Breast epithelium (tissue), 4 donors: Measurements from ENCODE around the gene KRT16. TPM values are rescaled to one million over a fixed set of nuclear protein-coding genes. Genes with fewer than 3 reads are reported as not detected.
A peak's percentile ranks its signal among the peaks of the same experiment; 100 is the strongest.
"Not testable (repeated sequence)": the region's sequence is repeated elsewhere in the genome, so short reads cannot be mapped to it uniquely, and the experiment has no call there.

Experiments used
- DNase-seq, 2 donors: peaks; one replicate each; pipeline ENCODE4 v3.0.0-alpha.2; 2019; ENCODE audit warnings: low spot score in 2 of 2
- H3K27ac ChIP-seq, 2 donors: fragments of 200-600 bp; sonication (generic) in 1 of 2; one replicate each; pipeline ENCODE4 v1.5.1; 2016 to 2019; ENCODE audit warnings: mild to moderate bottlenecking in 1 of 2
- H3K27me3 ChIP-seq, 2 donors: fragments of 200-600 bp; sonication (generic) in 1 of 2; one replicate each; pipeline versions ENCODE4 v1.5.1 to v1.6.0; 2017 to 2019; ENCODE audit warnings: control low read depth in 1 of 2, mild to moderate bottlenecking in 1 of 2
- H3K36me3 ChIP-seq: fragments of 200-600 bp; one replicate; pipeline ENCODE4 v1.5.1; 2019
- H3K4me1 ChIP-seq, 2 donors: fragments of 200-600 bp; sonication (generic); one replicate each; pipeline ENCODE4 v1.5.1; 2016 to 2019; ENCODE audit warnings: control low read depth in 1 of 2
- H3K4me3 ChIP-seq, 3 donors: fragments of 200-600 bp; sonication (generic); 1 replicate in 2 of 3; 2 replicates in 1 of 3; pipeline ENCODE4 v1.5.1; 2016 to 2019; ENCODE audit warnings: mild to moderate bottlenecking in 3 of 3, moderate library complexity in 2 of 3
- H3K9me3 ChIP-seq, 2 donors: fragments of 200-600 bp; sonication (generic) in 1 of 2; one replicate each; pipeline ENCODE4 v1.5.1; 2016 to 2019; ENCODE audit warnings: control low read depth in 1 of 2
- CTCF ChIP-seq, 3 donors: fragments of 450-650 bp; IDR thresholded peaks; one replicate each; pipeline ENCODE4 v1.5.1; 2016 to 2017; ENCODE audit warnings: antibody characterized with exemption in 3 of 3, mild to moderate bottlenecking in 3 of 3, moderate library complexity in 3 of 3
- POLR2A ChIP-seq: fragments of 450-650 bp; IDR thresholded peaks from one replicate; pipeline ENCODE4 v1.6.1; 2016; ENCODE audit warnings: antibody characterized with exemption, mild to moderate bottlenecking, moderate library complexity
- POLR2AphosphoS5 ChIP-seq, 3 donors: sonication (generic); formaldehyde crosslinking; IDR thresholded peaks; one replicate each; pipeline ENCODE4 v1.6.1; 2017; ENCODE audit warnings: antibody characterized with exemption in 3 of 3
- intact Hi-C: fragments of 100-400 bp; cut with DNase I; formaldehyde crosslinking; loops from one replicate; pipeline ENCODE4 v1.15.1; 2023; ENCODE audit warnings: low total_unique reads
- total RNA-seq, 3 donors: library from RNA; depleted of rRNA; stranded (reverse); fragments of >200 nt; gene quantifications; one replicate each; pipeline ENCODE4 v1.1.0, GENCODE V29; 2016

KRT16 gene
- total RNA-seq, 3 donors from 2014 or later, result 2.6 to 100 (median 51.8) TPM

GRCh38 chr17:41629826-41630670, 17.5 kb upstream of the KRT16 start:
- H3K36me3 ChIP-seq, result no peaks in the 10 kb centered on the region
- no peak overlapping the region for H3K4me3 ChIP-seq
- no peak for DNase-seq
- no peak for TF ChIP-seq POLR2AphosphoS5 (IDR thresholded peaks at IDR 0.05)
- no peak for TF ChIP-seq POLR2A
- TF ChIP-seq CTCF (IDR thresholded peaks at IDR 0.05), result no peak
- H3K9me3 ChIP-seq, result no peaks in the 10 kb centered on the region
- intact Hi-C loops, result loop anchor here (10.0 kb wide), 1 partner anchor 75 kb away; no protein-coding TSS in a partner anchor
- H3K27ac ChIP-seq, result no peak overlapping the region
- H3K27me3 ChIP-seq, result no peaks in the 10 kb centered on the region
- H3K4me1 ChIP-seq, result no peaks in the 10 kb centered on the region

DNA sequence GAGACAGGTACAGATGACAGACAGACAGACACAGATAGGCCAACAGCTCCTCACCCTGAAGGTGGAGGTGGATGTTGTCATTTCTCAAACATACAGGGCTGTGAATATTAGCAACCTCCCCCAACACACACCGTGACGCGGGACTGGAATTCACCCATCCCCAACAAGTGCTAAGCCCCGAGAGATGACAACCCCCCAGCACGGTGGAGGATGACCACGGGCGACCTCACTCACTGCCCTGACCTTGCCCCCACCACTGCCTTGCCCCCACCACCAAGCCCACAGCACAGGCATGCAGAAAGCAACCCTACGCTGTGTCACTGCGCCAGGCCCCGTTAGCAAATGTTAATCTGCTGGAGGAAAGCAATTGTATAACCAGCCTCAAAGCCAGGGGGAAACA, 16.7 kb upstream of the KRT16 start:
- H3K36me3 ChIP-seq, result no peaks in the 10 kb centered on the region
- no peaks in the 10 kb centered on the region for H3K9me3 ChIP-seq
- no peaks in the 10 kb centered on the region for H3K27me3 ChIP-seq
- no peaks in the 10 kb centered on the region for H3K4me1 ChIP-seq
- TF ChIP-seq POLR2AphosphoS5 (IDR thresholded peaks at IDR 0.05) (no peak), CTCF (IDR thresholded peaks at IDR 0.05) (no peak), POLR2A (no peak)
- no peak for DNase-seq
- intact Hi-C loops, result no loop called here
- H3K4me3 ChIP-seq, result no peak overlapping the region
- H3K27ac ChIP-seq, result no peak overlapping the region

DNA sequence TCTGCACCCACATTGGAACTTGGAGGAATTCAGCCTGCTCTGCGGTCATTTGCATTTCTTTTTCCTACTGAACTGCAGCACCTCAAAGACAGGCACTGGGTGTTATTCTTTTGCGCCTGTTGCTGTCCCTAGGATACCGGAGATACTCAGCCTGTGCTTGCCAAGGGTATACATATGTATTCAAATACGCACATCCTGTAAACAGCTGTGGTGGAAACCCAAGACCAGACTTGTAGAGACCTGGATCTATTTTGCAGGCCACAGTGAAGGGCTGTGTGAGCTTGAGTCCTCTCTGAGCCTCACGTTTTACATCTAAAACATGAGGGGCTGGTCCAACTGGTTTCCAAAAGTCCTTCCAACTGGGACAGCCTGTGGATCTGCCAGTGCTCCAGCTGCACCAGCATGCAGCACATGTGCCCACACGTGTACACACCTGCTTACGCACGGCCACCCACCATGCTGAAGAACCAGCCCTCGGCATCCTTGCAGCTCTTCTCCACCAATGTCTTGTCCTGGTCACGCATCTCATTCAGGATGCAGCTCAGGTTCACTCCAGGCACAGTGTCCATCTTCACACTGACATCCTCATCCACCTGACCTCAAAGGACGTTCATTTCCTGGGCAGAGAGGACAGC, 16.2 kb upstream of the KRT16 start:
- H3K27me3 ChIP-seq, H3K4me1 ChIP-seq, H3K27ac ChIP-seq, intact Hi-C loops, H3K36me3 ChIP-seq, H3K9me3 ChIP-seq, H3K4me3 ChIP-seq: not testable (repeated sequence)
- DNase-seq, result peak in 1 of 2 donors; percentile 37

GRCh38 chr17:41628073-41628370, 15.5 kb upstream of the KRT16 start:
- not testable (repeated sequence) for H3K9me3 ChIP-seq, H3K36me3 ChIP-seq, DNase-seq

GRCh38 chr17:41627316-41628072, 14.9 kb upstream of the KRT16 start:
- Histone ChIP-seq H3K4me1 (no peaks in the 10 kb centered on the region), H3K27ac (no peak overlapping the region), H3K9me3 (no peaks in the 10 kb centered on the region), H3K27me3 (no peaks in the 10 kb centered on the region), H3K36me3 (no peaks in the 10 kb centered on the region), H3K4me3 (no peak overlapping the region)
- intact Hi-C loops, result loop anchor here (1.0 kb wide), 1 partner anchor 20 kb away; no protein-coding TSS in a partner anchor
- no peak for TF ChIP-seq POLR2AphosphoS5 (IDR thresholded peaks at IDR 0.05)
- no peak for TF ChIP-seq CTCF (IDR thresholded peaks at IDR 0.05)
- TF ChIP-seq POLR2A, result no peak
- peak in 1 of 2 donors; percentile 35 for DNase-seq

More at GRCh38 chr17:41628073-41628370, 15.5 kb upstream of the KRT16 start:
- H3K27me3 ChIP-seq, H3K4me3 ChIP-seq, H3K27ac ChIP-seq, H3K4me1 ChIP-seq, intact Hi-C loops: not testable (repeated sequence)

DNA sequence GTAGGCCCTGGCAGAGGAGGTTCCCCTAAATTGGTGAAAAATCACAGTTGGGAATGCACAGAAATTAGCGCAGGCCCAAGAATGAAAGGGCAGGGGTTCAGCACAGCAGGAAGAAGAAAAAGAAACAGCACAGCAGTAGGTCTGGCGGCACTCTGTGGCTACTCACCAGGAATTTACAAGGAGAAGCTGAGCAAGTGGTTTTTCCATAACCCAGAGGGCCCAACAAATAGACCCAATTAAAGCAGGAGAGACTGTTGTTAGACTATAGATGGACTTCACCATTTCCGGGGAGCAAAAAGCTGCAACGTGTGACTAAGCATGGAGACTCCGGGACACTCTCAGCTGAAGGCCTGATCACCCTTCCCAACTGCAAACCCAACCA, 14.3 kb upstream of the KRT16 start:
- not testable (repeated sequence) for H3K36me3 ChIP-seq, H3K9me3 ChIP-seq, H3K4me1 ChIP-seq, DNase-seq, H3K27ac ChIP-seq, H3K27me3 ChIP-seq, H3K4me3 ChIP-seq
- intact Hi-C loops, result loop anchor here (1.0 kb wide), 1 partner anchor 20 kb away; no protein-coding TSS in a partner anchor

DNA sequence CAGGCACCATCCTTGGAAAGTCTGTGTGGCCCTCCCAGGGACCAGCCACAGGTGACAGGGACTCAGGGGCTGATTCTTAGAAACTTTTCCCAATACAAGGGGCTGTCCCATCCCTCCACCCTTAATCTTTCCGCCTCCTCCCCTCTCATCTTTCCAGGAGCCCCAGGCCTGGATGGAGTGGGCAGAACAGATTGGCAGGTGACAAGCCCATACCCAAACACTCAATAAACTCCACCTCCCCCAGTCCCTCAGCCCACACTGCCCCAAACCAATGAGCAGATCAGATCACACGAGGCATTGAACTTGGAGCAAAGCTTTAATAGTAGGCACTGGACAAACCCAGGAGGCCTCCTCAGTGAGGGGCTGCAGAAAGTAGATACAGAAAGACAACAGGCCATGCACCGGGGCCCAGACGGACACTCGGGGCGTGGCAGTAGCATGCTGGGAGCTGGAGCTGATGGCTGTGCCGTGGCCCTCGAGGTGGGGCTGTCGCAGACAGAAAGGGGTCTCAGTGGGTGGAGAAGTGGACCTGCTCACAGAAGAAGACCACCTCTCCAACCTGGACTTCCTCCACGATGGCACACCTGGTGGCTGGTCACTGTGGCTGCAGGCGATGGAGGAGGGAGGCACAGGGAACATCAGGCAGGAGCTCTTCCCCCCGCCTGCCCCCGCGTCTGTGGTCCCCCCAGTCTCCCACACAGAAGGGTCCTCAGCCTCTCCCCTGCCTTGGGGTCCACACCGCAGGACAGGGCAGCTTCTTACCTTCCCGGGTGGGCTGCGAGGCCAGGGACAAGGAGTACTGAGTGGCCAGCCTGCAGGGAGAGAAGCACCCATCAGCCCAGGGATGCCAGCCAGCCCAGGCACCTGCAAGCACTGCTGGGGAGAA, 13.7 kb upstream of the KRT16 start:
- H3K27me3 ChIP-seq, H3K4me1 ChIP-seq, H3K9me3 ChIP-seq, intact Hi-C loops, H3K36me3 ChIP-seq: not testable (repeated sequence)
- H3K27ac ChIP-seq, result peak overlapping the region; percentile 87 to 90
- DNase-seq, result peak in 1 of 2 donors; percentile 43
- H3K4me3 ChIP-seq, result peak overlapping the region in 1 of 3 donors; percentile 39
